GM19395 (cell line): ENCODE results near the gene SPI1.
"Not testable (repeated sequence)": the region's sequence is repeated elsewhere in the genome, so short reads cannot be mapped to it uniquely, and the experiment has no call there.

Experiments
- ATAC-seq: cut with Tn5 transposase; IDR thresholded peaks from one replicate; pipeline ENCODE4 v1.9.1; 2021; ENCODE audit warnings: mild to moderate bottlenecking, moderate library complexity; ENCODE audit not compliant: unreplicated experiment

SPI1 gene

GRCh38 chr11:47342854-47343253 lies 35.5 kb downstream of the SPI1 start:
- no peak for ATAC-seq

DNA sequence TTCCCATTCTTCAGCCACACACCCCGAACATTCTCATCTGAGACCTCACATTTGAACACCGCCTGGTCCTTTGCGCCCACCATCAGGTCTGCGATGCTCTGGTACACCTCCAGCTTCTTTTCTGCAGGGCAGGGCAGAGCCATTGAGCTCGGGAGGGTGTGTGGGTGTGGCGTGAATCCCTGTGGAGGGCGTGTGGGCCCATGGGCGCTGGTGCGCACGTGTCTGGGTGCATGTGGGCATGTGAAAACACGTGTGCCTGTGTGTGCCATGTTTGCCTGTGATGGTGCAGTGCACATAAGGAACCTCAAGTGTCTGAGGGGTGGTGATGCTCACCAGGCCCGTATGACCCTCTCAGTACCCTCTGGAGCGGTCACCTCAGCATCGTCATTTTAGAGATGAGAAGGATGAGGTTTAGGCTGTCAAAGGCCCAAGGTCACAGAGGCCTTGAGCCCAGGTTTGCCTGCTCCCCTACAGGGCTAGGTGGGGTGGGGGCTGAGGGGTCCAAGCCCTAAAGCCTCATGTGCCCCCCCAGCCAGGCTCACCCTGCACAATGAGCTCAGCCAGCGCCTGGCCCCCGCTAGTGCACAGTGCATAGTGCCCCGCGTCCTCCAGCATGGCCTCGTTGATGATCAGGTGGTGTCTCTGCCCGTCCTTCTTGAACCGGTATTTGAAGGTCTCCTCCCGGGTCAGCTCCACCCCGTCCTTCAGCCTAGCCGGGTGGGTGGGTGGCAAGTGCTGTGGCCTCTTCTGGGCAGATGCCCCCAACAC lies 36.1 kb downstream of the SPI1 start:
- ATAC-seq, result no peak

DNA sequence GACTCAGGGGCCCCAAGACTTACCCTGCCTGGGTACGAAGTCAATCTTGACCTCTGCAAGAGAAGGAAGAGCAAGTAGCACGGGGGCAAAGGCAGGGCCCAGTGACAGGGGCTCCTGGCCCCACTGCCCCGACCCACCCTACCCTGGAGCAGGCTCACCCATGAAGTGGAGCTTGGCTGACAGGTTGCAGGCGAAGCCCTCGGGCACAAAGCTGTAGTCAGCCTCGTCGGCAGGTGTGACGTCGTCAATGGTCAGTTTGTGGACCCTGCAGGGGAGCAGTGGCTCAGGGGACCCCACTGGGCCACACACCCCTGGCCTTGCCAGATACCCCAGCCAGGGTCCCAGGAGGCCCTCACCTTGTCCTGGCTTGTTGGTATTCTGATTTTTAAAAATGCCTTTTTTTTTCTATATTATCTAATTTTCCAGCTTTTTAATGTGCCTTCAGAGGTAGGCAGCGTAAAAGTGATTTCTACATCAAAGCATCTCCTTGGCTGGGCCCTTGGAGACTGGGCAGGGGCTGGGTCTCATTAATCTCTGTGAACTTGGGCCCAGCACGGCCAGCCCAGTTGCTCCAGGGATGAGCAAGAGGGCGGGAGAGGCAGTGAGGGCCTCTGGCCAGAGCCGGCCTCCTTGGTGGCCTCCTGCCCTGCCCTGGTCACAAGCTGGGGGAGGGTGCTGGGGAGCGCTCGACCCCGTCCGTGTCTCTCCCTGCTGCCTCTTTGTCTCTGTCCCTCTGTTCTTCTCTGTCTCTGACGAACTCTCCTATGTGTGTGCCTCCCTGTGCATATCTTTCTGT lies 37.2 kb downstream of the SPI1 start:
- ATAC-seq, result no peak

GRCh38 chr11:47340010-47340409 lies 38.3 kb downstream of the SPI1 start:
- no peak for ATAC-seq

GRCh38 chr11:47338396-47339241 lies 39.7 kb downstream of the SPI1 start:
- no peak for ATAC-seq

DNA sequence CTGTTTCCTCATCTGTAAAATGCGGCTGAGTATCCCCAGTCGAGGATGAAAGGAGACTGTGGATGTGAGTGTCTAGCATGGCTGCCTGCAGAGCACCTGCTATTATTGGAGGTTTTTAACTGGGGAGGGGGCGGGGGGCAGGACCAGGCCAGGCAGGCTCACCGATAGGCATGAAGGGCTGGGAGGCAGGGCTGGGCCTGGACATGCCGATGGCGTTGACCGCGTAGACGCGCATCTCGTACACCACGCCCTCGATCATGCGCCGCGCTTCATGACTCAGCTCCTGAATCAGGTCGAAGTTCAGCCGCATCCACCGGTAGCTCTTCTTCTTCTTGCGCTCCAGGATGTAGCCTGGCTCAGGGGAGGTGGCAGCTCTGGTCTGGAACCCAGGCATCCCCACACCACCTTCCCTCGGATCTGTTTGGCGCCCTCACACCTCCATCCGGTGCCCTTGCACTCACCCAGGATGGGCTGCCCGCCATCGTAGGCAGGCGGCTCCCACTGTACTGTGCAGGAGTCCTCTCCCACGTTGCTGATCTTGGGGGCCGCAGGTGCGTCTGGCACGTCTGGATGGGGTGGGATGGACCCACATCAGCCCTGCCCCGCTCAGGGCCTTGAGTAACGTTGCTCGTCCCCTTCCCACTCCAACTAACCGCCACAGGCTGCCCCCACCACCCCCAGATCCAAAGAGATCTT lies 41.0 kb downstream of the SPI1 start:
- ATAC-seq, result no peak

DNA sequence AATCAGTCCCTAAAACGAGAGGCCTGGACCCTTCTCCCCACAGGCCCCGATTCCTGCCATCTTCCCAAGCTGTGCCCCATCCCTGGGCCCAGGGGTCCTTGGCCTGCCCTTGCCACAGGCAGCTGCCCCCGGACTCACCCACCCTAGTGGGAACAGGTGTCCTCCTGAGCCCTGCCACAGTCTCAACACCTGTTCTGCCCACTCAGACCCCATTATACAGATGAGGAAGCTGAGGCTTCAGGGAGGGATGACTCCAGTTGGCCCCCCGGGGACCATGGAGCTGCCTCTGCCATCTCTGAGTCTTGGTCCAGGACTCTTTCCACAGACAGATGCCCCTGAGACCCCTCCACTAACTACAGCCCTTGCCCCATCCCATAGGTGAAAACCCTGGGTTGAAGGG lies 41.8 kb downstream of the SPI1 start:
- ATAC-seq, result no peak

- no peak for ATAC-seq
Observed at GRCh38 chr11:47335733-47336132, 42.6 kb downstream of the SPI1 start.

DNA sequence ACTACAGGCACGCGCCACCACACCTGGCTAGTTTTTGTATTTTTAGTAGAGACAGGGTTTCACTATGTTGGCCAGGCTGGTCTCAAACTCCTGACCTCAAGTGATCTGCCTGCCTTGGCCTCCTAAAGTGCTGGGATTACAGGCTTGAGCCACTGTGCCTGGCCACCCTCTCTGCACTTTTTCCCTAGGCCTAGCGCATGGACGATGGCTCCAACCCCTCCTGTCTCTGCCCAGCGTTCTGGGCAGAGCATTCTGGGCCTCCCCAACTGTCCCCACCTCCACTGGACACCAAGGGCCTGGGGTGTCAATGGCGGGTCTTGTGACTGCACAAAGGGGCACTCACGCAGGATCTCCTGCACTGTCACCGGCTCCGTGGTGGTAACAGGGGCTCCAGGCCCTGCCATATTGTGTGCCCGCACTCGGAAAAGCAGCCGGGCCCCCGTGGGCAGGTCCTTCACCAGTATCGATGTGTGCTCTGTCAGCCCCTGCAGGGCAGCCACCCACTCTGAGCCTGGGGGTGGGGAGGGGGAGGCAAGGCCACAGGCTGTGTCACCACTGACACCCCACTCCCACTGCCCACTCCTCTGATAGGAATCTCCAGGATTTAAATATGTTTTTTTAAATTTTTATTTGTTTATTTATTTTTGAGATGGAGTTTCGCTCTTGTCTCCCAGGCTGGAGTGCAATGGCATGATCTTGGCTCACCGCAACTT lies 43.5 kb downstream of the SPI1 start:
- ATAC-seq, result not testable (repeated sequence)

DNA sequence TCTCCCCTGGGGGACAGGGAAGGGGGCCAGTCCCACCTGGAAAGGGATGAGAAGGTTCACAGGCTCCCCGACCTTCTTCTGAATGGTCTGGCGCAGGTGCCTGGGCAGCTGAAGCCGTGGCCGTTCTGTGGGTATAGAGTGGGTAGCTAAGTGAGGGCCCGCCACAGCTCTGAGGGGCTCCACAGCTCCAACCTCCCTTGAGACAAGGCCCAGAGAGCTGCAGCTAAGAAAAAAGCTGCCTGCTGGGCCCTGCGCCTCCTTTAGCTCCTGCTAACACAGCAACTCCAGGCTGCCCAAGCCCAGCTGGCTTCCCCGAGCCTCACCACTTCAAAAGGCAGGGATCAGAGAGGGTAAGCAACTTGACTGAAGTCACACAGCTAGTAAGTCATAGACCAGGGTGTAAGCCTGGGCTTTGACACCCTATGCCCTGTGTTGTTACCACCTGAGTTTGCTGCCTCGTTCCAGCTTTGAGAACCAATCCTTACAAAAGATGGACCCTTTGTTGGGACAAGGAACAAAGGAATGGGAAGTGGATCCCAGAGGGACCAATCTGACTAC lies 44.4 kb downstream of the SPI1 start:
- no peak for ATAC-seq

DNA sequence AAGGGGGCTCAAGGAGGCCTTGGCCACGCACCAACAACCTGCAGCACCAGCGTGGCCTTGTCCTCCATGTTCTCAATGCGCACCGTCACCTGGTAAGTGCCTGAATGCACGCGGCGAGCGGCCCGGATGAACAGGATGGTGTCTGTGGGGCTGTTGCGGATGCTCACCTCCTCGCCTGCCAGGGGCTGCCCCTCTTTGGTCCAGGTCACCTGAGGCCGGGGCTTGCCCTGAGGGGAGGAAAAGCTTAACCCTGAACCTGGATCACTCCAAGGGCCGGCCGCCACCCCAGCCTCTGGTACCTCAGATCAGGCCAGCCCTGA lies 44.9 kb downstream of the SPI1 start:
- no peak for ATAC-seq

DNA sequence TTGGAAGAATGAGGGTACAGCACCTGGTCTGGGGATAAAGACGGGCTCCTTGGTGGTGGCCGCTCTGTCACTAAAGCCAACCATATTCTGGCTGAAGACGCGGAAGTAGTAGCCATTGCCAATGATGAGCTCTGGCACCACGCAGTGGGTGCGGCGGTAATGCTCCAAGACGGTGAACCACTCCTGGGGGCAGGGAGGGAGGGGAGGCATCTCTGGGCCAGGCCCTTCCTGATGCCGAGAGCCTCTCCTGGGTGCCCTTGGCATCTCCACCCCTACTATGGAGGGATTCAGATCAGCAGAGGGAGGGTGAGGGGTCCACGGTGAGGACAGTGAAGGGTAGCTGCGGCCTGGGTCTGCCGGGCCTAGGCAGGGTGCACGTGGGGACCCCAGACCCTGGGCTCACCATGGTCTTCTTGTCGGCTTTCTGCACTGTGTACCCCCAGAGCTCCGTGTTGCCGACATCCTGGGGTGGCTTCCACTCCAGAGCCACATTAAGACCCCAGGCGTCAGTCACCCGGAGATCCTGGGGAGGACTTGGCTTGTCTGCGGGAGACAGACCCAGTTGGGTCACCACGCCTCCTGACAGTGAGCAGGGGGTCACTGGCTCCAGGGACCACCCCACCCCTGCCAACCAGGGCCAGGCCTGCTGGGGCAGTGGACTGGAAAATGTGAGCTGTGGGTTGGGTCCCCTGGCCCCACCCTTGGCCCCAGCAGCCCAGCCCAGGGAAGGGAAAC lies 45.4 kb downstream of the SPI1 start:
- no peak for ATAC-seq

DNA sequence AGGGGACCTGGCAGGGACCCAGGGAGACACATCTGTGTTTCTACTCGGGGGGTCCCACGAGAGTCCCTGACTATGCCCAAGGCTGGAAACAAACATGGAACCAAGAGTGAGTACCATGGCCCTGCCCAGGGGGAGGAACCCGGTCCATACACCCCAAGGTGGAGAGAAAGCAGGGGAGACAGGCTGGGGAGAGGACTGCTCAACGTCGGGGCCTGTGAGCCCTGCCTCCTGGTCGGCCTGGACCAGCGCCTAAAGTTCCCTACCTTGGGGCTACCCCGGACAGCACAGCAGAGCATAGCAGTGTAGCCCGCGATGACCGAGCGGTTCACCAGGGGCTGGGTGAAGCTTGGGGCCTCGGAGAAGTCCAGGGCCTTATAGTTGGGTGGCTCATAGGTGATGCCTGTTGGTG lies 46.0 kb downstream of the SPI1 start:
- no peak for ATAC-seq

GRCh38 chr11:47331454-47332302 lies 46.7 kb downstream of the SPI1 start:
- no peak for ATAC-seq

DNA sequence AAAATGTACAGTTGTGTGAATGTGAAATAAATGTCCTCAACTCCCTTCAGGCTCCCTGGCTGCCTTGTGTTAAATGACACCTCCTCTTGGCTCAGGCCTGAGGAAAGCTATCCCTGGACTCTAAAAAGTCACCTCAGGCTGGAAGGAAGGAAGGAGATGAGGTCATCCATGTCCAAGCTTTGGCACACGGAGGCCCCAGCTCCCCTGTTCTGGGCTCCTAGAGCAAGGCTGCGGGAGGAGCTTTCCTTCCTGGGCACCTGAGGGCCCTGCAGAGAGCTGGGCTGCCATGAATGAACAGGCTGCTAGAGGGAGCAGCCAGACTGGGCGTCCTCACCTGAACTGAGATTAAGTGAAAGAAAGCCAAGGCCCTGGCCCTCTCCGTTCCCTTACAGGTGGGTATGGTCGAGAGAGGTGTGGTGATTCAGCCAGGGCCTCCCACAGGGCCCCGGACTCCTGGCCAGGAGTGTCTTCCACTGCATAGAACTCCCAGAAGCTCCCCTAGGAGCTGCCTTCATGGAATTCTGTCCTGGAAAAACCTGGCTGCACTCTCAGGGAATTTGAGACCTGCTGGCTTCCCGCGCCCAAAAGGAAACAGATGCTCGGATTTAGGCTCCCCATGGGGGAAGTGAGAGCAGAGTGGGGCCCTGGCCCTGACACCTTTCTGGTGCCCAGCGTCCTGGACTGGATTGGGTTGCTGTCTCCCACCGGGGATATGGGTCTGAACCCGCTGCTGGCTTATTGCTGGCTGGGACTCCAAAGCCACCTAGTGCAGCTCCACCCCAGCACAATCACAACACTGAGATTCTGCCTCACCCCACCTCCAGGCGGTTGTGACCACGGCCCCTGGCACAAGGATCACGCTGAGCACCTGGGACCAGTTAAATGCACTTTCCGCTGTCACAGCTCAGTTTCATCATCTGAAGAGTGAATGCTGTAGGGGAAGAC lies 48.1 kb downstream of the SPI1 start:
- no peak for ATAC-seq

DNA sequence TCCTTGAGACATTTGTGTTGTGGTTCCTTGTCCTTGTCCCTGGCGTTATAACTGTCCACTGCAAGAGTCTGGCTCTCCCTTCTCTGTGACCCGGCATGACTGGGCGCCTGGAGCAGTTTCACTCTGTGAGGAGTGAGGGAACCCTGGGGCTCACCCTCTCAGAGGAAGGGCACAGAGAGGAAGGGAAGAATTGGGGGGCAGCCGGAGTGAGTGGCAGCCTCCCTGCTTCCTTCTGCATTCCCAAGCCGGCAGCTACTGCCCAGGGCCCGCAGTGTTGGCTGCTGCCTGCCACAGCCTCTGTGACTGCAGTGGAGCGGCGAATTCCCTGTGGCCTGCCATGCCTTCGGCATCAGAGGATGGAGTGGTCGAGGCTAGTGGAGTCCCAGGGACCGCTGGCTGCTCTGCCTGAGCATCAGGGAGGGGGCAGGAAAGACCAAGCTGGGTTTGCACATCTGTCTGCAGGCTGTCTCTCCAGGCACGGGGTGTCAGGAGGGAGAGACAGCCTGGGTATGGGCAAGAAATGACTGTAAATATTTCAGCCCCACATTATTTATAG lies 48.8 kb downstream of the SPI1 start:
- no peak for ATAC-seq
